ENCODE measurements around the gene GGA3. TPM values are rescaled to one million over a fixed set of nuclear protein-coding genes. Genes with fewer than 3 reads are reported as not detected.

GGA3 gene
- 10.5 and 18.5 TPM in 2 replicates for total RNA-seq (ENCODE audit: low replicate concordance)

GRCh38 chr17:75261336-75262111 lies at the start of gene GGA3, which contains the start of gene MRPS7:
Gene GGA3 (minus strand): TSS chr17:75261606. CDS start chr17:75261587, 19 bp downstream.
Gene MRPS7 (plus strand): TSS chr17:75261879. CDS start chr17:75261901, 22 bp downstream.

DNA sequence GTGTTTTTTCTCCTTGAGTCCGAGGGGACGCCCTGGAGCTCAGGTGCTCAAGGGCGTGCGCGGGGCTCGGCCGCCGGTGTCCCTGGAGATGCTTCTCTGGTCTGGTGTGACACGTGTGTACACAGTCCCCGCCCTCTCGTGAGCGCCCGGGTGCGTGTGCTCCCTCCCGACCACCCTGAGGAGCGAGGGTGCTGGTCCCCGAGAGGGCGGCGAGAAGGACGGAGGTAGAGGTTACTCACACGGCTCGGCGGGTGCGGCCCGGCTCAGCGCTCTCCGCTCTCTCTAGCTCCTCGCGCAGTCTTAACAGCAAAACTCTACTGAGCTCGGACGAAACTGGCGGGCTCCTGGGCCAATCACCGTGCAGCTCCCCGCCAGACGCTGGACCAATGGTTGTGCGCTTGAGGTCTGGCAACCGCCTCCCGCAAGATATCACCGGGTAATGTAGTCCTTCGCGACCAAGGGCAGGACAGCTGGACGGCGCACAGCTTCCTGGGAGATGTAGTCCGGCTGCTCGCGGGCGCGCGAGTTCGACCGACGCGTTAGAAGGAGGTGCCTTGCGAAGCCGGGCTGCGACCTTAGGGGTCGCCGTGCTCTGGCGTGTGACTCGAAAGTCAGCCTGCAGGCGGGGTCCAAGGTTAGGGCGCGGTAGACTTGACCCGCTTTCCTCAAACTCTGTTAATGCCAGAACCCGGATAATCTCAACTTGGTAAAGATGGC lies 27.9 kb upstream of the GGA3 start, which contains the start of gene SLC25A19:
Gene SLC25A19 (minus strand): TSS at position 319 of the 717 bp plus-strand sequence. CDS start 2,669 bp downstream, outside the sequence.

DNA sequence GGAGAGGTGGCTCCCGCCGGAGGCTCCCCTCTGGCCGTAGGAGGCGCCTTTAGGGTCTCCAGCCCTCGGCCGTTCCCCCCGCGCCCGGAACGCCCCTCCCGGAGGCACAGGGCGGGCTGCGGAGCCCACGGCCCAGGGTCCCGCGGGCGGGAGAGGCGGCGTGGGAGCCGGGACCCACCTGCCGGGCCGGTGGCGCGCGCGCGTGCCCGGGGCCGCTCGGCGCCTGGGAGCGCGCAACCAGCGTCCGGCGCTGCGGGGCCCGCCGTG lies 9.5 kb upstream of the GGA3 start, which contains the start of gene MIF4GD:
Gene MIF4GD (minus strand): TSS at position 266 of the 267 bp plus-strand sequence. CDS start 1,036 bp downstream, outside the sequence.

DNA sequence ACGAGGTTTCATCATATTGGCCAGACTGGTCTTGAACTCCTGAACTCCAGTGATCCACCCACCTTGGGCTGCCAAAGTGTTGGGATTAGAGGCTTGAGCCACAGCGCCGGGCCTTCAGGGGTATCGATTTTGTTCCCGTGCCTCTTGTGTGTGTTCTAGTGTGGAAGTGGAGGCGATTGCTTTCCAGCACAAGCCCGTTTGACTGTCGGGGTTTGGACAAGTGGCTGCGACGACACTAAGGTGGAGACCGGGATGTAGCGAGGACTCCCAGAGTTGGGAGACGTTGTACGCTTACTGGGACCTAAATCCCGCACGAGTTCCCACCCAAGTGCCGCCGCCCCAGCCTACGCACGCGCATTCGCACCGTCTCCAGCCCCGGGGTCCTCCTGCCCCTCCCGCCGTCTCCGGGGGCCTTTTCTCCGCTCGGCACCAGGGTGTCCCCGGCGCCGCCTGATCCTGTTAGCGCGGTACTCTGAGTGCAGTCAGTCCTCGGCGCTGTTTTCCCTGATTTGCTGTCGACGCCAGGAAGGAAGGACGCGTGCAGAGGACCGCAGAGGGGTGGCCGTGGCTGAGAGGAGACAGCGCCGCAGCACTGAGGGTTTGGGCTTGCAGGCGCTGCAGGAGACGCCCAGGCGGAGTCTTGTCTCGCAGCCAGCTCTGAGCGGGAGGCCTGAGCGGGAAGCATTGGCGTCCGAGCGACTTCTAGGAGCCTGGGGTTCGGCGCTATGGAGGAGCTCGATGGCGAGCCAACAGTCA lies 56.2 kb downstream of the GGA3 start, which contains the start of gene NUP85:
Gene NUP85 (plus strand): TSS at position 643 of the 756 bp plus-strand sequence. CDS start 83 bp downstream, at position 726.

Other genes starting within 250 kb of the GGA3 start
- 17.1 and 27.8 TPM in 2 replicates for gene MRPL58, start 248.9 kb downstream of the GGA3 start, total RNA-seq (ENCODE audit: low replicate concordance)
- gene ATP5PD, start 214.6 kb downstream of the GGA3 start, total RNA-seq (ENCODE audit: low replicate concordance): 236 and 296 TPM in 2 replicates
- 10.4 and 26.4 TPM in 2 replicates for gene KCTD2, start 214.4 kb downstream of the GGA3 start, total RNA-seq (ENCODE audit: low replicate concordance)
- 0.60 and 2.8 TPM in 2 replicates for gene SLC16A5, start 173.7 kb downstream of the GGA3 start, total RNA-seq (ENCODE audit: low replicate concordance)
- gene ARMC7, start 151.6 kb downstream of the GGA3 start, total RNA-seq (ENCODE audit: low replicate concordance): 2.0 and 2.1 TPM in 2 replicates
- gene NT5C, start 129.9 kb downstream of the GGA3 start, total RNA-seq (ENCODE audit: low replicate concordance): 20.4 and 54.6 TPM in 2 replicates
- gene JPT1, start 107.1 kb downstream of the GGA3 start, total RNA-seq (ENCODE audit: low replicate concordance): 16.0 and 107 TPM in 2 replicates
- 148 and 219 TPM in 2 replicates for gene SUMO2, start 78.6 kb downstream of the GGA3 start, total RNA-seq (ENCODE audit: low replicate concordance)
- 24.6 and 28.5 TPM in 2 replicates for gene NUP85, start 55.9 kb downstream of the GGA3 start, total RNA-seq (ENCODE audit: low replicate concordance)
- 34.2 and 58.6 TPM in 2 replicates for gene MRPS7, start 273 bp upstream of the GGA3 start, total RNA-seq (ENCODE audit: low replicate concordance)
- gene MIF4GD, start 9.6 kb upstream of the GGA3 start, total RNA-seq (ENCODE audit: low replicate concordance): 7.1 and 10.4 TPM in 2 replicates
- gene SLC25A19, start 27.8 kb upstream of the GGA3 start, total RNA-seq (ENCODE audit: low replicate concordance): 4.9 and 5.4 TPM in 2 replicates
- 30.5 and 66.1 TPM in 2 replicates for gene GRB2, start 144.1 kb upstream of the GGA3 start, total RNA-seq (ENCODE audit: low replicate concordance)
- 16.3 and 22.5 TPM in 2 replicates for gene TMEM94, start 195.0 kb upstream of the GGA3 start, total RNA-seq (ENCODE audit: low replicate concordance)